ENCODE results near the gene PTGES3L.
A peak's percentile ranks its signal among the peaks of the same experiment; 100 is the strongest.

PTGES3L gene

DNA sequence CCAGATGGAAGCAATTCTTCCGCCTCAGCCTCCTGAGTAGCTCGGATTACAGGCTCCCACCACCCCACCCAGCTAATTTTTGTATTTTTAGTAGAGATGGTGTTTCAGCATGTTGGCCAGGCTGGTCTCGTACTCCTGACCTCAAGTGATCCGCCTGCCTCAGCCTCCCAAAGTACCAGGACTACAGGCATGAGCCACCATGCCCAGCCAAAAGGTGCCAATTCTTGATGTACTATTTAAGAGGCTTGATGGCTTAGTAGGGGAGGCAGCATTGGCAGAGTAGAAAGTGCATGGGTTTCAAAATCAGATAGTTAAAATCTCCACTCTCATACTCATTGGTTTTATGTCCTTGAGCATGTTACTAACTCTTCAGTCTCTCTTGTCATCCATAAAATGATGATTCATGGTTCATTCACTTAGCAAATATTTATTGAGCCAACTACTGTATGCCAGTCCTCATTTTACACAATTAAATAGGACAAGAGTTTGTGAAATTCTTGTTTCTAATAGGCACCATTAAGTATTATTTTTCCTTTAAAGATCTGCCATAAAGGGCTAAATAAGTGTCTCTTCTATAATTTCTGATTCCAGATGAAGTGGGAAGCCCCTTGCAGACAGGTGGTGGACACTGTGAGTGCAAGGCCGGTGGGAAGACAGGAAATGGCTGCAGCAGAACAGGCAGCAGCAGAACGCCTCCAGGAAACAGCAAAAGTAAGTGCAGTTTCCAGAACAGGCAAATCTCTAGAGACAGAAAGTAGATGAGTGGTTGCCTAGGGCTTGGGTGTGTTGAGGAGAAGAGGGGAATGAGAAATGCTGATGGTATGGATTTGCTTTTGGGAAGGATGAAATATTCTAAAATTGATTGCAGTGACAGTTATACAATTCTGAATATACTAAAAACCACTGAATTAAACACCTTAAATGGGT is 10.1 kb upstream of the PTGES3L start:
- no peak for DNase-seq
- H3K36me3 ChIP-seq (replicated peaks), result peaks cover 36% of the 10 kb centered on the region
- in situ Hi-C loops (cut with HindIII; ENCODE audit: low pct_ligation_motif_present, low sequenced_read_pairs), result no loop called here
- TF ChIP-seq, protein P1, sequence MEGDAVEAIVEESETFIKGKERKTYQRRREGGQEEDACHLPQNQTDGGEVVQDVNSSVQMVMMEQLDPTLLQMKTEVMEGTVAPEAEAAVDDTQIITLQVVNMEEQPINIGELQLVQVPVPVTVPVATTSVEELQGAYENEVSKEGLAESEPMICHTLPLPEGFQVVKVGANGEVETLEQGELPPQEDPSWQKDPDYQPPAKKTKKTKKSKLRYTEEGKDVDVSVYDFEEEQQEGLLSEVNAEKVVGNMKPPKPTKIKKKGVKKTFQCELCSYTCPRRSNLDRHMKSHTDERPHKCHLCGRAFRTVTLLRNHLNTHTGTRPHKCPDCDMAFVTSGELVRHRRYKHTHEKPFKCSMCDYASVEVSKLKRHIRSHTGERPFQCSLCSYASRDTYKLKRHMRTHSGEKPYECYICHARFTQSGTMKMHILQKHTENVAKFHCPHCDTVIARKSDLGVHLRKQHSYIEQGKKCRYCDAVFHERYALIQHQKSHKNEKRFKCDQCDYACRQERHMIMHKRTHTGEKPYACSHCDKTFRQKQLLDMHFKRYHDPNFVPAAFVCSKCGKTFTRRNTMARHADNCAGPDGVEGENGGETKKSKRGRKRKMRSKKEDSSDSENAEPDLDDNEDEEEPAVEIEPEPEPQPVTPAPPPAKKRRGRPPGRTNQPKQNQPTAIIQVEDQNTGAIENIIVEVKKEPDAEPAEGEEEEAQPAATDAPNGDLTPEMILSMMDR (IDR thresholded peaks at IDR 0.05; ENCODE audit: low read depth, low read length, missing control alignments), result no peak
- H3K27me3 ChIP-seq (replicated peaks), result no peaks in the 10 kb centered on the region
- H3K27ac ChIP-seq, result peak overlapping the region; percentile 42
- H3K4me3 ChIP-seq (ENCODE audit: low read depth, low read length), result no peak overlapping the region

DNA sequence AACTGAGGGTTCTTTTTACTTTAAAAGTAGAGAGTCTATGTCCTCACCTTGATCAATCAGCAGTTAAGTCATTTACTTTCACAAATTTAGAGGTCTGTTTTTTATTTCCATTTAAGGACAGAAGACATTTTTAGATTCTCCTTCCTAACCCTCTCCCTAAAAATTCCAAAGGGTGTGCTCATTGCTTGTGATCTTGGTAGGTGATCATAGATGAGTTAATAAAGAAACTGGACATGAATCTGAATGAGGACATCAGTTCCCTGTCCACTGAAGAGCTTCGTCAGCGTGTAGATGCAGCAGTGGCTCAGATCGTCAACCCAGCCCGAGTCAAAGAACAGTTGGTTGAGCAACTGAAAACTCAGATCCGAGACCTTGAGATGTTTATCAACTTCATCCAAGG is 9.3 kb upstream of the PTGES3L start:
- Histone ChIP-seq H3K36me3 (replicated peaks) (peaks cover 36% of the 10 kb centered on the region), H3K27ac (peak overlapping the region; percentile 36), H3K27me3 (replicated peaks) (no peaks in the 10 kb centered on the region), H3K4me3 (ENCODE audit: low read depth, low read length) (no peak overlapping the region)
- in situ Hi-C loops (cut with HindIII; ENCODE audit: low pct_ligation_motif_present, low sequenced_read_pairs), result no loop called here
- DNase-seq, result no peak
- TF ChIP-seq, protein P1 (IDR thresholded peaks at IDR 0.05; ENCODE audit: low read depth, low read length, missing control alignments), result no peak

DNA sequence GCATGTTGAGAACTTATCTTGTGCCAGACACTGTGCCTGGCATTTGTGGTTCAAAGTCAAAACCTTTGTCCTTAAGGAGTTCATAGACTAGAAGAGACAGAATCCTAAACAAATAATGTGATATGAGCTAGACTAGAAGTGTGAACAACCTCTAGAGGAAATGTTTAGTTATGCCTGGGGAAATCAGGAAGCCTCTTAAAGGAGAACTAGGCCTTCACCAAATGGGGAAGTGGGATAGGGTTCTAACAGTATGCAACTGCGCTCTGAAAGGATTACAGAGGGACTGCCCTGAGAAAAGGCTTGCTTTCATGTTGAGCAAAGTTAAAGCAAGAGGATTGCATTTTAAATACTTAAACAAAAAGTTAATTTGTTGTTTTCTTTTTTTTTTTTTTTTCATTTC is 5.3 kb upstream of the PTGES3L start:
- in situ Hi-C loops (cut with HindIII; ENCODE audit: low pct_ligation_motif_present, low sequenced_read_pairs), result no loop called here

DNA sequence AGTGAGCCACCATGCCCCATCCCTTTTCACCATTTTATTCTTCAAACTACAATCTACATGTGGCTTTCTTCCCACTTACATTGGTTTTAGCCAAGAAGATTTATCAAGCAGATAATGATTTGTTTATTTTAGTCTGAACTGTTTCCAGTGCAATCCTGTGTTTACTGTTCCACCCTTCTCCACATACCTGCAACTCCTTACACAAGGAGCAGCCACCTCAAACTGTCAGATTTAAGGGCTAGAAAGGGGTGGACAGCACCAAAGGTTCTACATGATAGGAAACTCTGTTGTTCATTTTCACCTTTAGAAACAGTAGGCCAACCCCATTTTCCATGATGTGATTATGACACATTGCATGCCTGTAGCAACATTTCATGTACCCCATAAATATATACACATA is 2.4 kb upstream of the PTGES3L start:
- Histone ChIP-seq H3K27me3 (replicated peaks) (no peaks in the 10 kb centered on the region), H3K27ac (no peak overlapping the region), H3K36me3 (replicated peaks) (peaks cover 3% of the 10 kb centered on the region), H3K4me3 (ENCODE audit: low read depth, low read length) (no peak overlapping the region)
- no peak for DNase-seq
- in situ Hi-C loops (cut with HindIII; ENCODE audit: low pct_ligation_motif_present, low sequenced_read_pairs), result no loop called here
- TF ChIP-seq, protein P1 (IDR thresholded peaks at IDR 0.05; ENCODE audit: low read depth, low read length, missing control alignments), result no peak

More for the DNA sequence above, 5.3 kb upstream of the PTGES3L start:
- peaks cover 9% of the 10 kb centered on the region for H3K36me3 ChIP-seq (replicated peaks)
- TF ChIP-seq, protein P1 (IDR thresholded peaks at IDR 0.05; ENCODE audit: low read depth, low read length, missing control alignments), result no peak
- H3K27me3 ChIP-seq (replicated peaks), result no peaks in the 10 kb centered on the region
- no peak overlapping the region for H3K4me3 ChIP-seq (ENCODE audit: low read depth, low read length)
- no peak overlapping the region for H3K27ac ChIP-seq
- DNase-seq, result no peak

DNA sequence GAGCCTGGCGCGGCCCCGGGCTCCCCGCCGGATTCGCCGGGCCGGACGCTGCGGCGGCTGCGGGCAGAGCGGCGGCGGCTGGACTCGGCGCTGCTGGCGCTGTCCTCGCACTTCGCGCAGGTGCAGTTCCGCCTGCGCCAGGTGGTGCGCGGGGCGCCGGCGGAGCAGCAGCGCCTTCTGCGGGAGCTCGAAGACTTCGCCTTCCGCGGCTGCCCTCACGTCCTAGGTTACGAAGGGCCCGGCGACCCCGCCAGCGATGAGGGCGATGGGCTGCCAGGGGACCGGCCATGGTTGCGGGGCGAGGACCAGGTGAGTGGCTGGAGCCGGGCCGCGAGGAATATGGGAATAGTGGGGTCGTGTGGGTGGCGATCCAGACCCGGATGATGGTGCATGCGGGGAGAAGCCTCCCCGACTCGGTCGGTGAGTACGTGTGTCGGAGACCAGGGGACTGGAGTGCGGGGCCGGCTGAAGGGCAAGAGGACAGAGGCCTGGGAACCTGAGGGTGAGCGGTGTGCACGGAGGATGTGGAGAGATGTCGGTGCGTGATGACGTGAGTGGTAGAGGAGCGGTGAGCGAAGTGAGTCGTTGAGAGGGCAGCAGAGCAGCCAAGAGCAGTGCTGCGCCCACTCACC is 1.0 kb upstream of the PTGES3L start:
- in situ Hi-C loops (cut with HindIII; ENCODE audit: low pct_ligation_motif_present, low sequenced_read_pairs), result no loop called here
- DNase-seq, result peak; percentile 54
- Histone ChIP-seq H3K36me3 (replicated peaks) (no peaks in the 10 kb centered on the region), H3K4me3 (ENCODE audit: low read depth, low read length) (peak overlapping the region; percentile 86), H3K27me3 (replicated peaks) (no peaks in the 10 kb centered on the region), H3K27ac (peak overlapping the region; percentile 55)
- TF ChIP-seq, protein P1 (IDR thresholded peaks at IDR 0.05; ENCODE audit: low read depth, low read length, missing control alignments), result no peak
